ENCODE data around the gene PMEPA1. TPM values are rescaled to one million over a fixed set of nuclear protein-coding genes. Genes with fewer than 3 reads are reported as not detected.

Gene PMEPA1
- total RNA-seq, 1 donor from 2014 or later, result 0.57 TPM

DNA sequence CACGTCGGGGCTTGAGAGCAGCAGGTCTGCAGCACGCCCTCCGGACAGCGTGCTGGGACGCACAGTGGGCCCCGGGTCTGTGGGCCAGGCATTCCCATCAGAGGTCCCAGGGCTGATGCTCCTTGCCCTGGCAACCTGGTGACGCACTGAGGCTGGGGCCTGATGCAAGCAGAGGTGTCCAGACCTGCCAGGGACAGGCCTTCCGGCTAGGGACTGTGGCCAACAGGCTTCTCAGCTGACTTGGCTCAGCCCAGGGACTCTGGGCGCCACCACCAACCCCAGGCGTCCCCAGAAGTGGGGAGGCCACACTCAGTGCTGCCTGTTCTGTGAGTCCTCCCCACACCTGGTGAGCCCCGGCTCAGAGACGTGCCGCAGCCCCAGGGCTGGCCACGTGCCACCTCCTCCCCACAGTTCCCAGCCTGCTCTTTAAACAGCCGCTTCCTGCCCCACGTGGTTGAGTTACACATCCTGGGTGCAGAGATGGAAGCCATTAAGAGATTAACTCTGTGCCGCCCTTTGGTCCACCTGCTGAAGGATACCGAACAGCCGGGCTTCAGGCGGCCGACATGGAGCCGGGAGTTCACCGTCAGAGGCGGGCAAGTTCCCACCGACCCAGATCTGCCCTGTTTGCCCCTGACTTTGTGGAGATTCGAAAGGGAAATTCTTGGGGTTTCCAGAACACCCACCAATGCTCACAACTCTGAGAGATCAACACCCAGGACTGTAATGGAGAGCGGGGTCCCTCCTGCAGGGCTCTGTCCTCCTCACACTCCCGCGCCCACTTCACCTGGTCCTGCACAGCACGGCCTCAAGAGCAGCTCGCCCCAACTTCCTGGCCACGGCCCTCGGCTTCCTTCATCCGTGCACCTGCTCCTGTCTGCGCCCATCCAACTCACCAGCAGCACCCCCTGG lies 52.0 kb downstream of the PMEPA1 start:
- no peak overlapping the region for H3K27ac Mint-ChIP-seq
- no peaks in the 10 kb centered on the region for H3K9me3 Mint-ChIP-seq
- DNase-seq (ENCODE audit: low spot score), result no peak
- H3K4me1 Mint-ChIP-seq (ENCODE audit: low read depth), result peaks cover 8% of the 10 kb centered on the region
- no peak overlapping the region for H3K4me3 Mint-ChIP-seq
- intact Hi-C loops (cut with micrococcal nuclease), result no loop called here
- no peaks in the 10 kb centered on the region for H3K27me3 Mint-ChIP-seq (ENCODE audit: insufficient read depth)
- no peaks in the 10 kb centered on the region for H3K36me3 Mint-ChIP-seq (ENCODE audit: low read depth)

DNA sequence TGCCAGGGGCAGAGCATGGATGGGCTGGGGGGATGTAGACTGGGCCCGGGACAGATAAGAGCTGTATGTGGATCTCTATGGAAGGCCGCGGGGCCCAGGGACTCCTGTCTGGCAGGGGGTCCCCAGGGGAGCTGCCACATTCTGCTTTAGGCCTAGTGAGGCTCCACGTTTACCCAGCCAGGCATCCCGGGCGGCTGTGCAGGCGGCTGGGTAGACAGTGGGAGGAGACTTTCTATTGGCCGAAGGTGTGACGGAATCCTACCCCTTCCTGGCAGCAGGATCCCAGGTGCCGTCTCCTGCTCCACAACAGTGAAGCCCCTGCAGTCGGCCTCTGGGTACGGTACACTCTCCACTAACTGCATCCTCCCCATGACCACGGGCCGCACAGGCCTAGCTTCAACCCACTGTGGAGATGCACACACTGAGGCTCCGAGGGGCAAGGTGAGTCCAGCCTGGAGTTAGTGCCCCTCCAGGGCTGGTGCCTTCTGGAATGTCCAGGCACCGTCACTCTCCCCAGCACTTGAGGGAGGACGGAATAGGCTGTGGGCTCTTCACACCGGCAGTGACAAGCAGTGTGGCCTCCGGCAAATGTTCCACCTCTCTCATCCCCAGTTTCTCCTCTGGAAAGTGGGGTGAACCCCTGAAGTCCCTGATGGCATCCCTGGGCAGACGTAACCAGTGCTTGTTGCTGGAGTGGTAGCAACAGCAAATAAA lies 52.8 kb downstream of the PMEPA1 start:
- H3K9me3 Mint-ChIP-seq, result no peaks in the 10 kb centered on the region
- DNase-seq (ENCODE audit: low spot score), result no peak
- peaks cover 8% of the 10 kb centered on the region for H3K4me1 Mint-ChIP-seq (ENCODE audit: low read depth)
- H3K36me3 Mint-ChIP-seq (ENCODE audit: low read depth), result no peaks in the 10 kb centered on the region
- no peaks in the 10 kb centered on the region for H3K27me3 Mint-ChIP-seq (ENCODE audit: insufficient read depth)
- intact Hi-C loops (cut with micrococcal nuclease), result no loop called here
- H3K4me3 Mint-ChIP-seq, result no peak overlapping the region
- H3K27ac Mint-ChIP-seq, result no peak overlapping the region

DNA sequence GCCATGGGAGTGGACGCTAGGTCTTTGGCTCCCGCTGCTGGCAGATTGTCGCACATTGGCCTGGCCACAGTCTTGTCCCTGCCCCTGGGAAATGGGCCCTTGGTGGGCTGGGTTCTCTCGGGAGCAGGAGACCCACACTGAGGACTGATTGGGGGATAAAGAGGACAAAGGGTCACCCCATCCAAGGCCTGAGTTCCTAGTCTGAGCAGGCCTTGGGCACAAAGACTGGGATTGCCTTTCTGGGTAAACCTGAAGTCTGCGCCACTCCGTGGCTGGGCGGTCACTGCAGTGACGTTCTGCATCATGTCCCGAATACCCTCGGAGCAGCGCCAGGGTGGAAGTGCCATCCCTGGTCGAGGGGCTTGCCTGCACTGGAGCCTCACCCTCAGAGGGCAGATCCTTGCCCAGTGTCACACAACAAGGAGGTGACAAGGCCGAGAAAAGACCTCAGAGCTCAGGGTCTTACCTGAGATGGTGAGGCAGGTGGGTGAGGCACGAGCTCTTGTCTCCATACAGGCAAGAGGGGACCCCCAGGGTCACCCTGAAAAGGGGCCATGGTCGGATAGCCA lies 53.5 kb downstream of the PMEPA1 start:
- Mint-ChIP-seq H3K27ac (no peak overlapping the region), H3K4me3 (no peak overlapping the region), H3K36me3 (ENCODE audit: low read depth) (no peaks in the 10 kb centered on the region), H3K27me3 (ENCODE audit: insufficient read depth) (no peaks in the 10 kb centered on the region), H3K4me1 (ENCODE audit: low read depth) (peaks cover 8% of the 10 kb centered on the region), H3K9me3 (no peaks in the 10 kb centered on the region)
- intact Hi-C loops (cut with micrococcal nuclease), result no loop called here
- no peak for DNase-seq (ENCODE audit: low spot score)

GRCh38 chr20:57655809-57656155 lies 54.0 kb downstream of the PMEPA1 start:
- H3K36me3 Mint-ChIP-seq (ENCODE audit: low read depth), result no peaks in the 10 kb centered on the region
- peaks cover 8% of the 10 kb centered on the region for H3K4me1 Mint-ChIP-seq (ENCODE audit: low read depth)
- no peak overlapping the region for H3K27ac Mint-ChIP-seq
- DNase-seq (ENCODE audit: low spot score), result no peak
- H3K9me3 Mint-ChIP-seq, result no peaks in the 10 kb centered on the region
- no peak overlapping the region for H3K4me3 Mint-ChIP-seq
- H3K27me3 Mint-ChIP-seq (ENCODE audit: insufficient read depth), result no peaks in the 10 kb centered on the region
- intact Hi-C loops (cut with micrococcal nuclease), result no loop called here

- Mint-ChIP-seq H3K36me3 (ENCODE audit: low read depth) (no peaks in the 10 kb centered on the region), H3K4me1 (ENCODE audit: low read depth) (peaks cover 8% of the 10 kb centered on the region), H3K27me3 (ENCODE audit: insufficient read depth) (peaks cover 2% of the 10 kb centered on the region), H3K4me3 (no peak overlapping the region), H3K27ac (no peak overlapping the region), H3K9me3 (no peaks in the 10 kb centered on the region)
- no peak for DNase-seq (ENCODE audit: low spot score)
- intact Hi-C loops (cut with micrococcal nuclease), result loop anchor here (1.0 kb wide), 3 partner anchors 58 to 554 kb away; no protein-coding TSS in a partner anchor
Measured at GRCh38 chr20:57654998-57655808, 54.6 kb downstream of the PMEPA1 start.

DNA sequence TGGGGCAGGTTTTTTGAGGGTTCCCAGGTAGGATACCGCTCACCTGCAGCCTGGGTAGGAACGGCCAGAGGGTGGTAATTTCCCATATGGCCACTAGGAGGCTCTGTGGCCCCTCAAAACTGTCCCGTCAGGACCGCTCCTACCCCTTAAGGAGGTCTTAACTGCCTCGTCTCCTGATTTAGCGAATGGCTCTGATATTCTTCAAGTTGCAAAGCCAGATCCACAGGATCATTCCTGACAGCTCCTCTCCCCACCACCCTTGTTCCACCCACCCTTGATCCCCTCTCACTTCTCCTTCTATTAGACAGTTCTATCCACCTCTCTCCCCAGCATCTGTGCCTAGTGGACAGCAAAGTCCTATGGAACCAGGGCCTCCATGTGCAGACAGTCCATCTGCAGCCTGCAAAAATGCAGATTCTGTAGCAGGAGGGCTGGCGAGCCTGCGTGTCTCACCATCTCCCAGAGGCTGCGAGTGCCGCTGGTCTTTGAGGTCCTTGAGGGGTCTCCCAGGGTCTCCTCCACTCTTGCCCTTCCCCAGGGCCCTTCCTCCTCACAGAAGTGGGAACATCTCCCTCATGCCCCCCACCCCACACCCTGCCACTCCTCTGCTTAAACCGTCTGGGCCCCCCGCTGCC lies 55.3 kb downstream of the PMEPA1 start:
- peaks cover 2% of the 10 kb centered on the region for H3K27me3 Mint-ChIP-seq (ENCODE audit: insufficient read depth)
- H3K4me3 Mint-ChIP-seq, result no peak overlapping the region
- intact Hi-C loops (cut with micrococcal nuclease), result loop anchor here (1.0 kb wide), 3 partner anchors 57 to 555 kb away; no protein-coding TSS in a partner anchor
- DNase-seq (ENCODE audit: low spot score), result peak; percentile 23
- H3K9me3 Mint-ChIP-seq, result no peaks in the 10 kb centered on the region
- H3K27ac Mint-ChIP-seq, result no peak overlapping the region
- peaks cover 8% of the 10 kb centered on the region for H3K4me1 Mint-ChIP-seq (ENCODE audit: low read depth)
- H3K36me3 Mint-ChIP-seq (ENCODE audit: low read depth), result no peaks in the 10 kb centered on the region

- intact Hi-C loops (cut with micrococcal nuclease), result loop anchor here (1.0 kb wide), 3 partner anchors 57 to 555 kb away; no protein-coding TSS in a partner anchor
- no peak overlapping the region for H3K27ac Mint-ChIP-seq
- H3K27me3 Mint-ChIP-seq (ENCODE audit: insufficient read depth), result peaks cover 2% of the 10 kb centered on the region
- H3K4me1 Mint-ChIP-seq (ENCODE audit: low read depth), result peaks cover 8% of the 10 kb centered on the region
- no peak overlapping the region for H3K4me3 Mint-ChIP-seq
- no peaks in the 10 kb centered on the region for H3K9me3 Mint-ChIP-seq
- no peak for DNase-seq (ENCODE audit: low spot score)
- H3K36me3 Mint-ChIP-seq (ENCODE audit: low read depth), result no peaks in the 10 kb centered on the region
Measured at GRCh38 chr20:57653910-57654309, 55.9 kb downstream of the PMEPA1 start.

DNA sequence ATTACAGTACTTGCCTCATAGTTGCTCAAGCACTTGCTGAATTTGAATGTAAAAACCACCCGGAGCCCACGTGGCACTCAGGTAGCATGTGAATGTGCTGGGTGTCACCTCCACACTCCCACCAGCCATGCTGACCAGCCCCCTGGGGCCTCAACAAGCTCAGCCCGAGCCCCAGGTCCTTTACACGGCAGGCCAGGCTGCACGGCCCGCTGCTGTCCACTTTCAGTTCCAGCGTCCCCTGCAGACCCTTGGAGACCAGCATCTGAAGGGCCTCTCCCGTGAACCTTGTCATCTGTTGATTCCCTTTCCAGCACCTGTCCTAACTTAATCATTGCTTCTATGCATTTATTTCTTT lies 56.3 kb downstream of the PMEPA1 start:
- Mint-ChIP-seq H3K27ac (no peak overlapping the region), H3K9me3 (no peaks in the 10 kb centered on the region), H3K27me3 (ENCODE audit: insufficient read depth) (peaks cover 2% of the 10 kb centered on the region), H3K36me3 (ENCODE audit: low read depth) (no peaks in the 10 kb centered on the region), H3K4me3 (no peak overlapping the region), H3K4me1 (ENCODE audit: low read depth) (peaks cover 8% of the 10 kb centered on the region)
- DNase-seq (ENCODE audit: low spot score), result no peak
- intact Hi-C loops (cut with micrococcal nuclease), result no loop called here

GRCh38 chr20:57652606-57653545 lies 56.9 kb downstream of the PMEPA1 start:
- H3K4me3 Mint-ChIP-seq, result no peak overlapping the region
- no peaks in the 10 kb centered on the region for H3K36me3 Mint-ChIP-seq (ENCODE audit: low read depth)
- no peak for DNase-seq (ENCODE audit: low spot score)
- H3K27ac Mint-ChIP-seq, result no peak overlapping the region
- peaks cover 6% of the 10 kb centered on the region for H3K27me3 Mint-ChIP-seq (ENCODE audit: insufficient read depth)
- peaks cover 2% of the 10 kb centered on the region for H3K4me1 Mint-ChIP-seq (ENCODE audit: low read depth)
- intact Hi-C loops (cut with micrococcal nuclease), result no loop called here
- H3K9me3 Mint-ChIP-seq, result no peaks in the 10 kb centered on the region

- no peaks in the 10 kb centered on the region for H3K36me3 Mint-ChIP-seq (ENCODE audit: low read depth)
- H3K4me1 Mint-ChIP-seq (ENCODE audit: low read depth), result no peaks in the 10 kb centered on the region
- no peak overlapping the region for H3K27ac Mint-ChIP-seq
- intact Hi-C loops (cut with micrococcal nuclease), result no loop called here
- DNase-seq (ENCODE audit: low spot score), result no peak
- H3K4me3 Mint-ChIP-seq, result no peak overlapping the region
- H3K27me3 Mint-ChIP-seq (ENCODE audit: insufficient read depth), result peaks cover 8% of the 10 kb centered on the region
- no peaks in the 10 kb centered on the region for H3K9me3 Mint-ChIP-seq
Measured at GRCh38 chr20:57651881-57652605, 57.8 kb downstream of the PMEPA1 start.
